SK-N-SH (cell line): ENCODE data around the gene PPIP5K2. TPM values are rescaled to one million over a fixed set of nuclear protein-coding genes. Genes with fewer than 3 reads are reported as not detected.

Experiments used
- CTCF ChIA-PET: fragments of 300-600, 350-600 bp; formaldehyde crosslinking; extraction: SDS; loops from one replicate; lab custom pipeline; 2021; lab: Yijun Ruan, JAX
- POLR2A ChIA-PET: fragments of 350-600 bp; sonication (Branson Sonifier 250); formaldehyde crosslinking; extraction: SDS; loops from one replicate; lab custom pipeline; 2020; ENCODE audit warnings: antibody characterized with exemption, inconsistent platforms; lab: Yijun Ruan, JAX
- DNase-seq: peaks from one replicate; pipeline ENCODE4 v3.0.0; 2012
- H2AFZ ChIP-seq: fragments of 200-600 bp; sonication (generic); 2 replicates; pipeline ENCODE4 v1.8.1; 2016; ENCODE audit warnings: antibody characterized with exemption, mild to moderate bottlenecking, low read depth
- H3F3A ChIP-seq: fragments of 200-600 bp; sonication (generic); replicated peaks from 2 replicates; pipeline ENCODE3; 2016; ENCODE audit warnings: antibody characterized with exemption, mild to moderate bottlenecking; ENCODE audit not compliant: insufficient read depth
- H3K27ac ChIP-seq, 2 experiments: fragments of 200-500 bp in 1 of 2; fragments of 200-600 bp in 1 of 2; sonication (Bioruptor generic) in 1 of 2; sonication (generic), shearing (Covaris generic) in 1 of 2; 2 replicates each; pipeline versions ENCODE4 v1.5.1 to v1.6.1; 2014 to 2016; ENCODE audit warnings: low read depth in 2 of 2, inconsistent platforms in 1 of 2, low read length in 1 of 2, mild to moderate bottlenecking in 1 of 2, mixed read lengths in 1 of 2
- H3K27me3 ChIP-seq: fragments of 200-600 bp; sonication (generic), shearing (Covaris generic); 2 replicates; pipeline ENCODE4 v1.6.1; 2016; ENCODE audit warnings: mixed run types; ENCODE audit not compliant: insufficient read depth
- H3K36me3 ChIP-seq, 2 experiments: fragments of 200-500 bp in 1 of 2; fragments of 200-600 bp in 1 of 2; sonication (Bioruptor generic) in 1 of 2; sonication (generic) in 1 of 2; replicated peaks in 1 of 2; 2 replicates each; pipeline versions ENCODE3 to v1.5.1; 2014 to 2016; ENCODE audit warnings: low read length in 1 of 2, mild to moderate bottlenecking in 1 of 2; ENCODE audit not compliant: insufficient read depth in 2 of 2, control insufficient read depth in 1 of 2
- H3K4me1 ChIP-seq, 2 experiments: fragments of 200-500 bp in 1 of 2; fragments of 200-600 bp in 1 of 2; sonication (Bioruptor generic) in 1 of 2; sonication (generic), shearing (Covaris generic) in 1 of 2; 2 replicates each; pipeline versions ENCODE4 v1.5.1 to v1.6.1; 2014 to 2016; ENCODE audit warnings: low read depth in 1 of 2, low read length in 1 of 2, mixed run types in 1 of 2; ENCODE audit not compliant: insufficient read depth in 2 of 2, control insufficient read depth in 1 of 2
- H3K4me2 ChIP-seq: fragments of 200-600 bp; sonication (generic), shearing (Covaris generic); 2 replicates; pipeline ENCODE4 v1.6.1; 2017; ENCODE audit warnings: mixed run types
- H3K4me3 ChIP-seq, 2 experiments: fragments of 200-500 bp in 1 of 2; fragments of 200-600 bp in 1 of 2; sonication (Bioruptor generic) in 1 of 2; sonication (generic), shearing (Covaris generic) in 1 of 2; 2 replicates each; pipeline versions ENCODE4 v1.5.1 to v1.8.1; 2014 to 2016; ENCODE audit warnings: low read depth in 2 of 2, inconsistent platforms in 1 of 2, low read length in 1 of 2, mild to moderate bottlenecking in 1 of 2, mixed read lengths in 1 of 2, moderate library complexity in 1 of 2
- H3K79me2 ChIP-seq: fragments of 200-600 bp; sonication (generic); 2 replicates; pipeline ENCODE4 v1.8.1; 2017; ENCODE audit warnings: mild to moderate bottlenecking; ENCODE audit not compliant: insufficient read depth
- H3K9ac ChIP-seq: fragments of 200-600 bp; sonication (generic); 2 replicates; pipeline ENCODE4 v1.6.1; 2017; ENCODE audit warnings: mixed run types
- H3K9me2 ChIP-seq: fragments of 200-600 bp; sonication (generic); 2 replicates; pipeline ENCODE4 v1.6.1; 2017; ENCODE audit warnings: mixed run types
- H3K9me3 ChIP-seq: fragments of 200-600 bp; sonication (generic); 2 replicates; pipeline ENCODE4 v1.6.1; 2017; ENCODE audit warnings: mixed run types, mild to moderate bottlenecking, moderate library complexity
- H4K20me1 ChIP-seq: fragments of 200-600 bp; sonication (generic); 2 replicates; pipeline ENCODE4 v1.6.1; 2017; ENCODE audit warnings: mild to moderate bottlenecking, mixed run types; ENCODE audit not compliant: insufficient read depth
- CTCF ChIP-seq: fragments of 200-600 bp; sonication (generic); IDR thresholded peaks from 2 replicates; pipeline ENCODE4 v1.6.1; 2017; ENCODE audit warnings: antibody characterized with exemption, mild to moderate bottlenecking, moderate library complexity
- ELF1 ChIP-seq: IDR thresholded peaks from 2 replicates; pipeline ENCODE4 v1.4.0; 2012
- EZH2phosphoT487 ChIP-seq: fragments of 200-600 bp; sonication (generic); IDR thresholded peaks from 2 replicates; pipeline ENCODE4 v1.6.1; 2017; ENCODE audit warnings: low read depth, mixed run types, mild to moderate bottlenecking, antibody characterized with exemption, moderate library complexity, borderline replicate concordance
- FOSL2 ChIP-seq: IDR thresholded peaks from 2 replicates; pipeline ENCODE4 v1.4.0; 2012; ENCODE audit warnings: low read depth, mild to moderate bottlenecking, moderate library complexity, borderline replicate concordance
- FOXJ3 ChIP-seq: sonication (generic); formaldehyde crosslinking; IDR thresholded peaks from 2 replicates; pipeline ENCODE4 v1.5.1; 2020; ENCODE audit warnings: mild to moderate bottlenecking, missing genetic modification reagents
- GABPA ChIP-seq: IDR thresholded peaks from 2 replicates; pipeline ENCODE4 v1.4.0; 2012; ENCODE audit warnings: low read depth, mild to moderate bottlenecking
- GATA2 ChIP-seq: sonication (generic); formaldehyde crosslinking; IDR thresholded peaks from 2 replicates; pipeline ENCODE4 v1.5.0; 2020; ENCODE audit warnings: mild to moderate bottlenecking, missing genetic modification reagents
- JUND ChIP-seq: IDR thresholded peaks from 2 replicates; pipeline ENCODE4 v1.4.0; 2012
- MAX ChIP-seq: IDR thresholded peaks from 2 replicates; pipeline ENCODE4 v1.4.0; 2012; ENCODE audit warnings: low read depth
- MXI1 ChIP-seq: IDR thresholded peaks from 2 replicates; pipeline ENCODE4 v1.6.1; 2012; ENCODE audit warnings: mild to moderate bottlenecking, low read depth, low read length, improper control_type of control experiment
- NFIC ChIP-seq: IDR thresholded peaks from 2 replicates; pipeline ENCODE4 v1.4.0; 2012; ENCODE audit warnings: borderline replicate concordance
- NRF1 ChIP-seq: IDR thresholded peaks from 2 replicates; pipeline ENCODE4 v1.6.1; 2012; ENCODE audit warnings: low read depth, mild to moderate bottlenecking, low read length
- PBX3 ChIP-seq: IDR thresholded peaks from 2 replicates; pipeline ENCODE4; 2012
- POLR2AphosphoS5 ChIP-seq: IDR thresholded peaks from 2 replicates; pipeline ENCODE4 v1.6.1; 2012; ENCODE audit warnings: low read depth, low read length
- RAD21 ChIP-seq: IDR thresholded peaks from 2 replicates; pipeline ENCODE4 v1.6.1; 2012; ENCODE audit warnings: mild to moderate bottlenecking, low read length
- RFX5 ChIP-seq: IDR thresholded peaks from 2 replicates; pipeline ENCODE4 v1.6.1; 2012; ENCODE audit warnings: mild to moderate bottlenecking, improper control_type of control experiment, low read length
- SIN3A ChIP-seq: IDR thresholded peaks from 2 replicates; pipeline ENCODE4 v1.6.1; 2012; ENCODE audit warnings: low read depth, mild to moderate bottlenecking, low read length, moderate library complexity, borderline replicate concordance
- TEAD4 ChIP-seq: IDR thresholded peaks from 2 replicates; pipeline ENCODE4 v1.4.0; 2012; ENCODE audit warnings: mild to moderate bottlenecking, borderline replicate concordance; ENCODE audit not compliant: insufficient read depth
- YY1 ChIP-seq: IDR thresholded peaks from 2 replicates; pipeline ENCODE4 v1.4.0; 2012; ENCODE audit warnings: low read depth, mild to moderate bottlenecking
- WGBS: methylation state at CpG from one replicate; pipeline ENCODE4 v1.1.6; 2017; ENCODE audit warnings: low lambda C conversion rate; 5-methylcytosine and 5-hydroxymethylcytosine counted together
- polyA plus RNA-seq, 3 experiments: library from polyadenylated mRNA; depleted of rRNA; stranded (reverse); fragments of >200 nt; gene quantifications; 2 replicates each; pipeline ENCODE4 v1.2.3, GENCODE V29; 2012
- TF ChIP-seq, protein P1 (sequence below): fragments of 150-350 bp; IDR thresholded peaks from 2 replicates; pipeline ENCODE4 v1.6.1; 2017; ENCODE audit warnings: antibody characterized with exemption, low read length, low read depth, borderline replicate concordance

PPIP5K2 gene
- polyA plus RNA-seq, 1 of the 3 experiments (the other 2 are of a cell fraction), result 18.2 TPM

DNA sequence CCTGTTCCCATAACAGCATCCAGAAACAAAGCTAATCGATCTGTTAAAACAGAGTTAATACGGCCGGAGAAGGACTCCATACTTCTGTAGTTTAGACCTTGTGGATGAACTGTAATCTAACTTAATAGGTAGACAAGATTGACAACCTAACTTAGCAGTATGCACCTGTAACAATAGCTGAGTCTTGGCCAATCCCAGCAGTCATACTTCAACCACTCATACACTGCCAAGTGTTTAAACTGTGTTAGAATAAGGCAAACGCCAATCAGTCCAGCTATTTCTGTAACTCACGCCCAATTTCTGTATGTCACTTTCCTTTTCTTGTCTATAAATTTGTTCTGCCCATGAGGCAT, 104.8 kb downstream of the PPIP5K2 start:
- Histone ChIP-seq H3K27ac (no peak overlapping the region), H3K4me2 (no peak overlapping the region), H3K9me3 (no peaks in the 10 kb centered on the region), H3K9ac (no peak overlapping the region), H2AFZ (no peak overlapping the region), H4K20me1 (no peaks in the 10 kb centered on the region), H3K36me3 (no peaks in the 10 kb centered on the region), H3F3A (no peaks in the 10 kb centered on the region), H3K9me2 (no peaks in the 10 kb centered on the region), H3K4me3 (0 out of 4 replicates have a peak overlapping the region, but pooled peaks of 1 of the 2 experiments have one; percentile 3), H3K79me2 (no peaks in the 10 kb centered on the region), H3K4me1 (no peaks in the 10 kb centered on the region), H3K27me3 (no peaks in the 10 kb centered on the region)
- CTCF ChIA-PET, result interaction anchor here (0.7 to 2.4 kb wide), 24 partner anchors 8 to 694 kb away, joined by 3 to 19 read pairs (median 4); partner anchors contain the start of genes GIN1 and PPIP5K2
- no peak for TF ChIP-seq RFX5
- no peak for TF ChIP-seq TEAD4
- TF ChIP-seq MXI1, result no peak
- no peak for TF ChIP-seq JUND
- TF ChIP-seq RAD21, result no peak
- TF ChIP-seq YY1, result no peak
- no peak for TF ChIP-seq MAX
- no peak for TF ChIP-seq EZH2phosphoT487
- no peak for TF ChIP-seq NFIC
- no peak for TF ChIP-seq GATA2 (CRISPR knock-in tag)
- no peak for TF ChIP-seq SIN3A
- no peak for TF ChIP-seq NRF1
- TF ChIP-seq FOXJ3 (CRISPR knock-in tag), result no peak
- TF ChIP-seq POLR2AphosphoS5, result no peak
- 77% methylated on average over 5 of the region's 5 CpGs for WGBS
- no peak for DNase-seq
- POLR2A ChIA-PET, result interaction anchor here (0.7 kb wide), 1 partner anchor 105 kb away, joined by 3 read pairs; the partner anchor contains the start of genes GIN1 and PPIP5K2

DNA sequence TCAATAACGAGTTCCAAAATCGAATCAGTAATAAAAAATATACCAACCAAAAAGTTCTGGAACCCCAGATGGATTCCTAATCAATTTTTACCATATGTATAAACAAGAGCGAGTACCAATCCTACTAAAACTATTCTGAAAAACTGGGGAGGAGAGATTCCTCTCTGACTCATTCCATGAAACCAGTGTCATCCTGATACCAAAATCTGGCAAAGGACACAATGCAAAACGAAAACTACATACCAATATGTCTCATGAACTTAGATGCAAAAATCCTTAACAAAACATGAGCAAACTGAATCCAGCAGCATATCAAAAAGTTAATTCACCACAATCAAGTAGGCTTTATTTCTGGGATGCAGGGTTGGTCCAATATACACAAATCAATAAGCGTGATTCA, 108.0 kb downstream of the PPIP5K2 start:
- Histone ChIP-seq H2AFZ (no peak overlapping the region), H3K27me3 (no peaks in the 10 kb centered on the region), H3K4me2 (no peak overlapping the region), H3K4me1 (no peaks in the 10 kb centered on the region), H3K9ac (no peak overlapping the region), H3K79me2 (no peaks in the 10 kb centered on the region), H4K20me1 (no peaks in the 10 kb centered on the region), H3K4me3 (no peak overlapping the region), H3K9me2 (no peaks in the 10 kb centered on the region), H3K36me3 (no peaks in the 10 kb centered on the region), H3K9me3 (no peaks in the 10 kb centered on the region), H3F3A (no peaks in the 10 kb centered on the region)
- ChIA-PET POLR2A (no interaction called here), CTCF (no interaction called here)
- DNase-seq, result no peak
- 73% methylated on average over 5 of the region's 5 CpGs for WGBS
- TF ChIP-seq SIN3A, result no peak
- TF ChIP-seq NRF1, result no peak
- no peak for TF ChIP-seq CTCF
- no peak for TF ChIP-seq ELF1
- TF ChIP-seq FOXJ3 (CRISPR knock-in tag), result no peak
- TF ChIP-seq FOSL2, result no peak
- TF ChIP-seq MAX, result no peak
- TF ChIP-seq JUND, result no peak
- TF ChIP-seq POLR2AphosphoS5, result no peak
- no peak for TF ChIP-seq YY1
- TF ChIP-seq MXI1, result no peak
- no peak for TF ChIP-seq GATA2 (CRISPR knock-in tag)
- TF ChIP-seq PBX3, result no peak
- no peak for TF ChIP-seq TEAD4
- no peak for TF ChIP-seq GABPA
- TF ChIP-seq, protein P1, sequence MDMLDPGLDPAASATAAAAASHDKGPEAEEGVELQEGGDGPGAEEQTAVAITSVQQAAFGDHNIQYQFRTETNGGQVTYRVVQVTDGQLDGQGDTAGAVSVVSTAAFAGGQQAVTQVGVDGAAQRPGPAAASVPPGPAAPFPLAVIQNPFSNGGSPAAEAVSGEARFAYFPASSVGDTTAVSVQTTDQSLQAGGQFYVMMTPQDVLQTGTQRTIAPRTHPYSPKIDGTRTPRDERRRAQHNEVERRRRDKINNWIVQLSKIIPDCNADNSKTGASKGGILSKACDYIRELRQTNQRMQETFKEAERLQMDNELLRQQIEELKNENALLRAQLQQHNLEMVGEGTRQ, result no peak
- TF ChIP-seq RFX5, result no peak
- TF ChIP-seq EZH2phosphoT487, result no peak
- TF ChIP-seq, all 33 proteins: peak for 0
- H3K27ac ChIP-seq, result no peak overlapping the region
